HS-5 (cell line): ENCODE data around the gene KCNC1.

Source experiments
- DNase-seq: peaks from one replicate; pipeline ENCODE4 v3.0.0-alpha.2; 2012; ENCODE audit warnings: low read depth

KCNC1 gene

GRCh38 chr11:17716807-17717206 lies 17.8 kb upstream of the KCNC1 start:
- no peak for DNase-seq

DNA sequence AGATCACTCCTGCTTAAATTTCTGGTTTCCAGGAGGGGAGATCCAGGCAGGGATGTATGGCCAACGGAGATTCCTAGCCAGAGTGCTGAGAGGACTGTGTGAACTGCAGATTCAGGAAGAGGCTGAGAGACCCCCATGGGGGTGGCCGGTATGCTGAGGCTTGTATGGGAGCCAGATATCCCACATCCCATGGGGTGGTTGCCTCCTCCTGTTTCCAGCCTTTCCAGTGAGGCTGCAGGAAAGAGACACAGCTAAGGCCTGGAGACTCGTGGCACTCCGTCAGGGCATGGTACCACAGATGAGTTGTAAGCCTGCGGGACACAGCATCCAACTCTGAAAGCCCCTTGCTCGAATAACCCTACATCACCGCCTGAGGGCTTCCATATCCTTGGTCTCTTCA lies 16.6 kb upstream of the KCNC1 start:
- no peak for DNase-seq

- no peak for DNase-seq
These were observed 16.0 kb upstream of the KCNC1 start for GRCh38 chr11:17718510-17718962.

GRCh38 chr11:17719028-17719937 lies 15.3 kb upstream of the KCNC1 start, which contains the start of gene MYOD1:
Gene MYOD1 (plus strand): TSS chr11:17719571. CDS start chr11:17719783, 212 bp downstream.
- no peak for DNase-seq

- no peak for DNase-seq
These were observed 14.4 kb upstream of the KCNC1 start for GRCh38 chr11:17719938-17720795.

GRCh38 chr11:17720796-17721171 lies 13.8 kb upstream of the KCNC1 start:
- no peak for DNase-seq

DNA sequence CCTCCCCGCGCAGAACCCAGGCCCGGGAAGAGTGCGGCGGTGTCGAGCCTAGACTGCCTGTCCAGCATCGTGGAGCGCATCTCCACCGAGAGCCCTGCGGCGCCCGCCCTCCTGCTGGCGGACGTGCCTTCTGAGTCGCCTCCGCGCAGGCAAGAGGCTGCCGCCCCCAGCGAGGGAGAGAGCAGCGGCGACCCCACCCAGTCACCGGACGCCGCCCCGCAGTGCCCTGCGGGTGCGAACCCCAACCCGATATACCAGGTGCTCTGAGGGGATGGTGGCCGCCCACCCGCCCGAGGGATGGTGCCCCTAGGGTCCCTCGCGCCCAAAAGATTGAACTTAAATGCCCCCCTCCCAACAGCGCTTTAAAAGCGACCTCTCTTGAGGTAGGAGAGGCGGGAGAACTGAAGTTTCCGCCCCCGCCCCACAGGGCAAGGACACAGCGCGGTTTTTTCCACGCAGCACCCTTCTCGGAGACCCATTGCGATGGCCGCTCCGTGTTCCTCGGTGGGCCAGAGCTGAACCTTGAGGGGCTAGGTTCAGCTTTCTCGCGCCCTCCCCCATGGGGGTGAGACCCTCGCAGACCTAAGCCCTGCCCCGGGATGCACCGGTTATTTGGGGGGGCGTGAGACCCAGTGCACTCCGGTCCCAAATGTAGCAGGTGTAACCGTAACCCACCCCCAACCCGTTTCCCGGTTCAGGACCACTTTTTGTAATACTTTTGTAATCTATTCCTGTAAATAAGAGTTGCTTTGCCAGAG lies 13.2 kb upstream of the KCNC1 start:
- no peak for DNase-seq

GRCh38 chr11:17722000-17722643 lies 12.5 kb upstream of the KCNC1 start:
- no peak for DNase-seq

DNA sequence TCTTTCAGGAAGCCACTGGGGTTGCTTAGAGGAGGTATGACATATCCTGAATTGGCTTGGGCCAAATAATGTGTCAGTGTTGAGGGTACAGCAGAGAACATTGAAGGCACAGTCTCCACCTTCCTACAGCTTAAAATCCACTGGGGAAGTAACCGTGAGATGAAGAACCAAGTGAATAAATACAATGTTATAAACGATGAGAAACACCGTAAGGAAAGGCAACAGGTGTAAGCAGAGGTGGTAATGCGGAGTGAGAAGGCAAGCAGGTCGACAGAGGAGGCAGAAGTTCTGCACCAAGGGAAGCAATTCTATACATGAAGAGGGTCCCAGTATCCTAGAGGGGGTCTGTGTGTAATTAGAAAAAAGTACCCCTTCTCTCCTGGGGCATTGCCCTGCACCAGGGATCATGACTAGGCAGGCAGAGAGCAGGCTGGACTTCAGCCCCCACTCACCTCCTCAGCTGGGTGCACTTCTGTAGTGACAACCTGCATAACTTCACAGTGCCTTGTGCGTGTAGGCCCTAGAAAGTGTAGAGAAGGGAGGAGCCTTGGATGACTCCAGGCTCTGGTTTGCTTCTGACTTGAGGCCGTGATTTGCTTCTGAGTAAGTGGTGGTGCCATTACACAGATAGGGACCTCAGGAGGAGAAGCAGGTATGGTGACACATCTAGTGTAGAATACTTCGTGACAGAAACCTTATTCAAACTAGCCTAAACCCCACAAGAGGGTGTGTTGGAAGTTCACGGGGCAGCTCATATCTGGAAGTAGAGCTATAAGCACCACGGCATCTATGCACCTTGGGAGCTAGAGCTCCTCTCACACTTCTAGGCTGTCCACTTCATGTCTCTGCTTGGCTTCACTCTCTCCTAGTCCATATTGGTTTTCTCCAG lies 10.3 kb upstream of the KCNC1 start:
- no peak for DNase-seq

GRCh38 chr11:17725174-17725573 lies 9.4 kb upstream of the KCNC1 start:
- DNase-seq = no peak

DNA sequence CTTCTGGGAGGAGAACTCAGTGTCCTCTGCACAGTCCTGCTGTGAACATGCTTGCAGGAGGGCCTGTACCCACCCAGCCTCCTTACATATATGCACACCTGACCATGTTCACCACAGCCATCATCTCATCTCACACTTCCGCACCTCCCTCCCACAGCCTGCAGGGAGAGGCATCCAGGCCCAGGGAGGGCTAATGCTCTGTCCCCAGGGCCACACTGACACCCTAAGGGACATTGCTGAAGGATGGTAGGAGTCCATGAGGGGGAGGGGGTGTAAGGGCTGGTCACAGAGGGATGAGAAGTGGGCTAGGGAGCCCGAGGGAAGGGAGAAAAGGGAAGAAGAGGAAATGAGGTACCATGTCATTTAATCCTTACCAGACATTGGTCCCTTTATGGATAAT lies 4.4 kb upstream of the KCNC1 start:
- DNase-seq = no peak

DNA sequence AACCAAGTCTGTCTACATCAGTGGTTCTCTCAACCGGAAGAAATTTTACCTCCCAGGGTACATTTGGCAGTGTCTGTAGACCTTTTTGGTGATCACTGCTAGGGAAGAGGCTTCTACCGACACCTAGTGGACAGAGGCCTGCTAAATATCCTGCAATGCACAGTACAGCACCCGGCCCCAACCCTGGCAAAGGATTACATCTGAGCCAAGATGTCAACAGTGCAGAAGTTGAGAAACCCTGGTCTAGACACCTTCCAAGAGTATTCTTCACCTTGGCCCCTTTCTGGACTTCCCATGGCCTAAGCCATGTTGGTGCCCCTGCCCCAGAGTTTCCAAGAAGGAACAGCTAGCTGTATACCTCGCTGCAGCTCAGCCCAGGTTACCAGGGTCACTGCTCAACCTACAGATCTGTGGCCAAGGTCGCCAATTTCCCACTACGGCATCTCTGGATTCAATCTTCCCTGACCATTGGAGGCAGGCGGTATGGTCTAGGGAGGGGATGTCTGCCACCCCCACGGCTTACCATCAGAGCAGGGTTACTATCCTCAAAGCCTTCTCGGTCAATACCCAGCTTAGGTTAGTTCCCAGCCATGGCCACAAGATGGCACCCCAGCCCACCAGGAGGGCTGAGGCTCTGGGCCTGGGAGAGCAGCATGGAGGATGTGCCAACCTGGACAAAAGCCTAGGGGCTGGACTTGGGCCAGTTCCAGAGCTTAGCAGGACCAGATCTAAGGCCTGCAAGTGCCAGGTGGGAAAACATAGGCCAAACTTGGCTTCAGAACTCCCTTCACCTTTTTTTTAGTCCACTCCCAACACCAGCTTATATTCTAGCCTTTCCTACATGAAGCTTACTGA lies 3.7 kb upstream of the KCNC1 start:
- DNase-seq = peak; percentile 46

DNA sequence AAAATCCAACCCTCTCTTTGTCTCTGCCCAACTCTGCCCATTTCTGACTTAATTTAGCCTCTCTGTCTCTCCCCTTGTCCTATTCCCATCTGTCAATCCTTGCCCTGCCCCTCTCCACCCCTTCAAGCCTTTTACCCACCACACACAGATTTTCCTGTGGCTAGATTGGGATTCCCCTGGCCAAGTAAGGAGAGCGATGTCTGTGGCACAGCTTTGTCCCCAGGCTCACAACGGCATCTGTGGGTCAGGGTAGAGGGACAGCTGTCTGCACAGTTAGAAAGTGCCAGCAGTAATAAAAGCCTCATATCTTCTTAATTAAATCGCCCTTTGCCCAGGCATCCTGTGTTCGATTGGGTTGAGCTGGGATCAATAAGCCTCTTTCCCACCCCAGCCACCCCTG lies 1.3 kb upstream of the KCNC1 start:
- no peak for DNase-seq

DNA sequence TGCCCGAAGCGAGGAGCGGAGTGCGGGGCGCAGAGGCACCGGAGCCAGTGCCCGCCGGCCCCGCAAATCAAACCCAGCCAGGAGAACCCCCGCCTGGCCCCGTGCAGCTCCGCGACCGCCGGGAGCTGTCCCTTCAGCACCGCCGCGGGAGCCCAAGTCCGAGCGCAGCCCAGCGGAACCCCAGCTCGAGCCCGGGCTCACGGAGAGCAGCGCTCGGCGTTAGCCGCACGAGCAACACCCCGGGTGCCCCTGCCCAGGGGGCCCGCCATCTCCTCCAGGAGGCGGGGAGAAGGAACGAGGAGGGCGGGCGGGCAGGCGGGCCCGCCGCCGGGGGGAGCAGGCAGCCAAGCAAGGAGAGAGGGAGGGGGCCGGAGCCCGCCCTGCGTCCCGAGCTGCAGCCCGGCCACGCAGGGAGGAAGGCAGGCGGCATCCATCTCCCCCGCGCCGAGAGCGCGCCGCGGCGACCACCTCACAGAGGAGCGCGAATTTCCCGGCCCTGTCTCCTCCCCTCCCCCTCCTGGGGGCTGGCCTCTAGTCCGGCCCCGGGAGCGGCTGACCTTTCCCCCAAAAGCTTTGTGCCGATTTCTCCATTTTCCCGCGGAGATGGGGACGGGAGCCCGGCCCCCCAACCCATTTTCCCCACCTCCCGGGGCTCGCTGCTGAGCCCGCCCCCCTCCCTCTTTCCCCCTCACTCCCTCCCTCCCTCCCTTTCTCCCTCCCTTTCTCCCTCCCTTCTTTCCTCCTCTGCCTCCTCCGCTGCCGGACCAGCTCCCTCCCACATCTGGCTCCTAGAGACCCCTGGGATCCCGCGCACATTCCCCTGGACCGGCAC lies 621 bp downstream of the KCNC1 start:
- no peak for DNase-seq

- no peak for DNase-seq
These were observed 1.4 kb downstream of the KCNC1 start for GRCh38 chr11:17735818-17736578.

GRCh38 chr11:17736579-17736893 lies 2.0 kb downstream of the KCNC1 start:
- no peak for DNase-seq

DNA sequence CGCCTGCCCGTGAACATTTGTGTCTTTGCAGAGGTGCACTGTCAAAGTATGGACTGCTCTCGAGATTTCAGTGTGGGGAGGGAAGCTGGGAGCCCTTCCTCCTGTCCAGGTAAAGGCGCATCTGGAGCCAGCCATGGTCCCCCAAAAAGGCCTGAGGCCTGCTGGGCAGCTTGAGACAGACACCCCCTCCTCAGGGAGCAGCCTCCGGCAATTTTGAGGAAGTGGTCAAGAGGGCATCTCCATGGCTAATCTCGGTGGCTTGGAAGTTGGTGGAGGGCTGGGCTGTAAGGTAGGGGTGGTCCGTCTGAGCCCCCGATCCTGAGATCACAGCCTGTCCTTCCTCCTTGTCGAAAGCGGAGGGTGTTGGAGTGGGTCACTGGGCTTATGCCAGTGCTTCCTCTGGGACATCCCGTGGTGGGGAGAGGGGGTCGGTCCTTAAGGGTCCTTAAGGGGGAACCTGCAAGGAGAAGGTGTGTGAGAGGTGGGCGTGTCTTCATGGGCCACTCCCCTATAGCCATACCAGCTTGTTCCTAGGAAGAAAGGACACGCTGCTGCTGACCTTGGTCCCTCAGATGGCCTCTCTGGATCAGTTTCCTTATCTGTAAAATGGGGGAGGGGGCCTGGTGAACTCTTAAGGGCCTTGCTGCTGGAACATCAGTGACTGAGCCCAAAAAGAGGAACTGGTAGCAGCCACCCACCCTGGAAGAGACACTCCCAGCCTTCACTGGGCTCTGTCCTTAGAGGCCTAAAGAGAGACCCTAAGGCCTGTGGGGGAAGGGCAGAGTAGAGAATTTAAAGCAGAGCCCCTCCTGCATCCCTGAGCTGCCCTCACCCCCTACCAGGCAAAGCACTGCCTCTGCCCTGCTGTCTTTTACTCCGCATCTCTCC lies 2.6 kb downstream of the KCNC1 start:
- no peak for DNase-seq
